AG04449 (cell line): ENCODE data around the gene GABRG3.

Source experiments
- CTCF ChIA-PET: fragments of 350-600 bp; formaldehyde crosslinking; extraction: SDS; loops from one replicate; lab custom pipeline; 2021; ENCODE audit warnings: antibody characterized with exemption; lab: Yijun Ruan, JAX
- POLR2A ChIA-PET: fragments of 400-600, 350-600 bp; formaldehyde crosslinking; extraction: SDS; loops from one replicate; lab custom pipeline; 2020; ENCODE audit warnings: antibody characterized with exemption, inconsistent platforms; lab: Yijun Ruan, JAX
- DNase-seq: peaks from one replicate; pipeline ENCODE4 v3.0.0-alpha.2; 2010; ENCODE audit warnings: low read depth, low spot score
- H3K4me3 ChIP-seq: 2 replicates; pipeline ENCODE4 v1.5.1; 2011; ENCODE audit warnings: low read depth, mild to moderate bottlenecking, control low read depth, low read length
- TF ChIP-seq, protein P1 (sequence below): IDR thresholded peaks from one replicate; pipeline ENCODE4 v1.5.1; 2011; ENCODE audit warnings: mild to moderate bottlenecking, moderate library complexity, low read length, control low read depth, inconsistent platforms; ENCODE audit not compliant: insufficient read depth; ENCODE audit errors: missing control alignments

The GABRG3 gene

DNA sequence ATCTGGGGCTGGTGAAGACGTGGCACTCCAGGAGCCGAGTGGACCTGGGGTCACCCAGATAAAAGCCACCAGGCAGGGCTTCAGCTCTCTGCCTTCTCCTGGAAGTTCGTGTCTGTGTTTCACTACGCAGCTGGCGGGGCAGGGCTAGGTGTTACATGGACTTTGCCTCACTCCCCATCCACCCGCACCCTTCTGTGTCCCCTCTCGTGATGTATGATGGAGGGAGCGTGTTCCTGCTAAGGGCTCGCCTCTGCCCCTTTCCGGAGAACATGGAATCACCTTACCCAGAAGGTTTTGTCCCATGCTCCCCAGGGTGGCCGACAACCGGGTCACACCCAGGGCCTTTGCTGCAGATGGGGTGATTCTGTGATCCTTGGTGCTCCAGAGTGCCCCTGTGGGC is 96.2 kb downstream of the GABRG3 start:
- ChIA-PET CTCF (no interaction called here), POLR2A (no interaction called here)
- DNase-seq = no peak
- TF ChIP-seq, protein P1, sequence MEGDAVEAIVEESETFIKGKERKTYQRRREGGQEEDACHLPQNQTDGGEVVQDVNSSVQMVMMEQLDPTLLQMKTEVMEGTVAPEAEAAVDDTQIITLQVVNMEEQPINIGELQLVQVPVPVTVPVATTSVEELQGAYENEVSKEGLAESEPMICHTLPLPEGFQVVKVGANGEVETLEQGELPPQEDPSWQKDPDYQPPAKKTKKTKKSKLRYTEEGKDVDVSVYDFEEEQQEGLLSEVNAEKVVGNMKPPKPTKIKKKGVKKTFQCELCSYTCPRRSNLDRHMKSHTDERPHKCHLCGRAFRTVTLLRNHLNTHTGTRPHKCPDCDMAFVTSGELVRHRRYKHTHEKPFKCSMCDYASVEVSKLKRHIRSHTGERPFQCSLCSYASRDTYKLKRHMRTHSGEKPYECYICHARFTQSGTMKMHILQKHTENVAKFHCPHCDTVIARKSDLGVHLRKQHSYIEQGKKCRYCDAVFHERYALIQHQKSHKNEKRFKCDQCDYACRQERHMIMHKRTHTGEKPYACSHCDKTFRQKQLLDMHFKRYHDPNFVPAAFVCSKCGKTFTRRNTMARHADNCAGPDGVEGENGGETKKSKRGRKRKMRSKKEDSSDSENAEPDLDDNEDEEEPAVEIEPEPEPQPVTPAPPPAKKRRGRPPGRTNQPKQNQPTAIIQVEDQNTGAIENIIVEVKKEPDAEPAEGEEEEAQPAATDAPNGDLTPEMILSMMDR = no peak
- H3K4me3 ChIP-seq = no peak overlapping the region

DNA sequence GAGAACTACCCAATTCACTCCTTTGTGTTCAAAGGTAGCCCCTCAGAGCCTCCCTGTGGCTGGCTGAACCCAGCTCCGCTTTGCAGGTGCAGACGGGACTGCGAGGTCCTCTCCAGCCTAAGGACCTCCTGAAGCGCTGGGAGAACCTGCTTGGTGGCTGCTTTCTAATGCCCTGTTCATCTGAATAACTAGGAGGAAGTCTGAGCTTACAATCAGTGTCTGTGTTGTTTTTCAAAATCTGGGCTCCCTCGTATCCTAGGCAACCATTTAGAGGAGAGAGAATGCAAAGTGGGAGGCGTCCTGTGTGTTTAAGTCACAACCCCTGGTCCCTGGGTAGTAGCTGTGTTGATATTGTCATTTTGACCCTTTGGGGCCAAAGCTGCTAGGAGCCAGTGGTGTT is 99.9 kb downstream of the GABRG3 start:
- ChIA-PET CTCF (no interaction called here), POLR2A (no interaction called here)
- no peak overlapping the region for H3K4me3 ChIP-seq
- DNase-seq = no peak
- TF ChIP-seq, protein P1 = no peak

DNA sequence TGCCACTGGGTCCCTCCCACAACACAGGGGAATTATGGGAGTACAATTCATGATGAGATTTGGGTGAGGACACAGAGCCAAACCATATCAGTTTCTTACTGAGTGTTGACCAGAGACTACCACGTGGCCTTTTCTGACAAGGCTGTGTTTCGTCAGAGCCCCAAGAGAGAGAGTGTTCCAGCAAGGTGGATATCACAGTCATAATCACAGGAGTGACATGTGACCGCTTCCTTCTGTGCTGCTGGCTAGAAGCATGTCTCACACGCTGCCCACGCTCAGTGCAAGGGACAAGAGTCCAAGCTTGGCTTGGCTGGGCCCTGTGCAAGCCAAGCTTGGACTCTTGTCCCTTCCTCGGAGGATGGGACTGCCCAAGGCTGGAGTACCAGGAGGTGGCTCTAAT is 103.2 kb downstream of the GABRG3 start:
- TF ChIP-seq, protein P1 = no peak
- CTCF ChIA-PET = no interaction called here
- POLR2A ChIA-PET = no interaction called here
- no peak for DNase-seq
- H3K4me3 ChIP-seq = no peak overlapping the region

DNA sequence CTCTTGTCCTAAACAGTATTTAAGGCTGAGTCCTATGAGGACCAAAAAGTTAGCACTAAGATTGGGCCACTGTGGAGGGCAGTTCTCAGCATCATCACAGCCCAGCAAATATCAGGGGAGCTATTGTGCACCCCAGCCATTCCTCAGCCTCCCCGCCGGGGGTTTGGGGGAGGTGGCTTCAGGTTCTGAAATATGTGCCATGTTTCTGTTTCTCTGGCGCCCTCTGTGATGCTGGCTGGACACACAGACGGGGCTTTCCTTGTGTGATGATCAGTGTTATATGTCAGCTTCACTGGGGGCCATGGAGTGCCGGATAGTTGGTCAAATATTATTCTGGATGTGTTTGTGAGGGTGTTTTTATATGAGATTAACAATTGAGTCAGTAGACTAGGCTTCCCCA is 106.8 kb downstream of the GABRG3 start:
- ChIA-PET CTCF (no interaction called here), POLR2A (no interaction called here)
- TF ChIP-seq, protein P1 = no peak
- H3K4me3 ChIP-seq = no peak overlapping the region
- DNase-seq = no peak

DNA sequence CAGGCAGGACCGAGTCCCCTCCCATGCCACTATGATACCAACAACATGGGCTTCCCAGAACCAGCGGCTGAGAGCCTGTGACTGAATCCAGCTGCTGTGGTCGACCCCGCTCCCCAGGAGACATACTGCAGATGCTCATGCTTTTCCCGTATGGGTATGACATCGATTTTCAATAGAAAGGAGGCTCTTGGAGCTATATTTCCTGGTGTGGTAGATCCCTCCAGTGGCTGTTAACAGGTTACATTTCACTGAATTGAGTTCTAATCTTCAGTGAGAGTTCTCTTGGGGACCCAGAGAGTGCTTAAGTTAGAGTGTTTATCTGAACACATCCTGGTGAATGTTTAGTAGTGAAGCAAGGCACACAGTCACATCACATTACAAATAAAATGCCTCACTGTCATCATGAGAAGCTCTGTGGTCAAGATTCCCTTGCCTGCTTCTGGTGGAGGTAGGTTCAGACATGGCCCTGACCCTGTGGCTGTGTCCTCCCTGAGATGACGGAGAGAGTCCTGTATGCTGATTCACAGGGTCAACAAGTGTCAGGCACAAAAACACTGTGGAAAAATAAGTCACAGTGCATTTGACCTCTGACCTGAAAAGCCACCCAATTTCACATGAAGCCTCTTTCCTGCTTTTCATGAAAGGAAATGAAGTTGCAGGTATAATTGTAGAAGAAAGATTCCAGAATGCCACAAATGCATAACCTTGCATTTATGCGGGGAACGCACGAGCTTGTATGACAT is 110.9 kb downstream of the GABRG3 start:
- TF ChIP-seq, protein P1 = no peak
- ChIA-PET CTCF (no interaction called here), POLR2A (no interaction called here)
- no peak overlapping the region for H3K4me3 ChIP-seq
- no peak for DNase-seq

DNA sequence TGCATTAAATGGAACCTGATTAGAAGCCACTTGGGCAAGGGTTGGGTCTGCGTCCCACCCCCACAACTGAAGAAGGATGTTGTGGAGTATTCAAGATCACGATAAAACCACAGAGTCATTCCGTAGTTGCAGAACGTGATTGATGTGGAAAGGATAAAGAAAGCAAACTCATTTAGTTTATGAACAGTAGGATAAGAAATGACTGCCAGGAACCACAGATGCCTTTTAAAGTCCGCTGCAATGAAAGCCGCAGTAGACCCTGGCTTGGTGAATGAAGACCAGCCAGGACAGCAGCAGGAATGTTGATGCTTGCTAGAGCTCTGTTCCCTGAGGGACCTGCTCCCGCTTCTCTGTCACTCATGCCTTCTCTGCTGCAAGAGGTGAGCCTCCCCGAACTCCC is 111.5 kb downstream of the GABRG3 start:
- no peak overlapping the region for H3K4me3 ChIP-seq
- DNase-seq = no peak
- ChIA-PET CTCF (no interaction called here), POLR2A (no interaction called here)
- TF ChIP-seq, protein P1 = no peak
